H1 (cell line): Measurements from ENCODE around the gene RNF44. TPM values are rescaled to one million over a fixed set of nuclear protein-coding genes. Genes with fewer than 3 reads are reported as not detected.
A peak's percentile ranks its signal among the peaks of the same experiment; 100 is the strongest.

Source experiments
- CTCF ChIA-PET: fragments of 300-600 bp; sonication (Branson Sonifier 250); formaldehyde crosslinking; loops from one replicate; lab custom pipeline; 2021; ENCODE audit not compliant: partially characterized antibody; lab: Charles Lee
- POLR2A ChIA-PET: fragments of 300-600 bp; sonication (Branson Sonifier 250); formaldehyde crosslinking; loops from one replicate; lab custom pipeline; 2021; ENCODE audit warnings: inconsistent platforms; ENCODE audit not compliant: partially characterized antibody; lab: Charles Lee
- DNase-seq, 2 experiments: peaks; one replicate each; pipeline versions ENCODE4 v3.0.0 to v3.0.0-alpha.2; 2010 to 2022; ENCODE audit warnings: low spot score in 2 of 2, low read depth in 1 of 2, mixed read lengths in 1 of 2
- FAIRE-seq: peaks from 2 replicates; lab custom pipeline; 2011; peaks lifted over from hg19 to GRCh38; lab: Jason Lieb, UNC
- H2AFZ ChIP-seq: 2 replicates; pipeline ENCODE4 v1.8.1; 2012; ENCODE audit warnings: low read length, inconsistent platforms
- H2AK5ac ChIP-seq: 2 replicates; pipeline ENCODE4 v1.6.1; 2013; ENCODE audit warnings: low read depth, low read length
- H2BK120ac ChIP-seq: replicated peaks from 2 replicates; pipeline ENCODE3; 2013; ENCODE audit warnings: low read depth, low read length, inconsistent platforms
- H2BK12ac ChIP-seq: 2 replicates; pipeline ENCODE4 v1.6.1; 2013; ENCODE audit warnings: low read depth, low read length
- H2BK15ac ChIP-seq: 2 replicates; pipeline ENCODE4 v1.6.1; 2013; ENCODE audit warnings: low read length
- H2BK20ac ChIP-seq: 2 replicates; pipeline ENCODE4 v1.6.1; 2013; ENCODE audit warnings: low read length
- H2BK5ac ChIP-seq: 2 replicates; pipeline ENCODE4 v1.6.1; 2013; ENCODE audit warnings: low read depth, low read length
- H3K14ac ChIP-seq: 2 replicates; pipeline ENCODE4 v1.6.1; 2013; ENCODE audit warnings: inconsistent platforms; ENCODE audit not compliant: insufficient read length
- H3K18ac ChIP-seq: 2 replicates; pipeline ENCODE4 v1.6.1; 2013; ENCODE audit warnings: low read length; ENCODE audit errors: extremely low read depth
- H3K23ac ChIP-seq: 2 replicates; pipeline ENCODE4 v1.6.1; 2013; ENCODE audit warnings: inconsistent platforms; ENCODE audit not compliant: insufficient read length
- H3K23me2 ChIP-seq: 2 replicates; pipeline ENCODE4 v1.6.1; 2013; ENCODE audit warnings: low read depth, low read length
- H3K27ac ChIP-seq: 2 replicates; pipeline ENCODE4 v1.6.1; 2011; ENCODE audit warnings: low read depth, low read length, inconsistent platforms
- H3K27me3 ChIP-seq, 4 experiments: replicated peaks in 1 of 4; 1 replicate in 1 of 4; 2 replicates in 3 of 4; pipeline versions ENCODE4 v1.6.1 to v1.8.1; 2011 to 2013; ENCODE audit warnings: low read length in 3 of 4, mild to moderate bottlenecking in 3 of 4, inconsistent platforms in 2 of 4, mixed read lengths in 2 of 4, moderate library complexity in 1 of 4; ENCODE audit not compliant: control insufficient read depth in 3 of 4, insufficient read depth in 3 of 4; ENCODE audit errors: extremely low read depth in 1 of 4
- H3K36me3 ChIP-seq, 4 experiments: 2 replicates each; pipeline versions ENCODE4 v1.6.1 to v1.8.1; 2011 to 2013; ENCODE audit warnings: mild to moderate bottlenecking in 4 of 4, low read length in 3 of 4, moderate library complexity in 2 of 4, control low read depth in 1 of 4, inconsistent platforms in 1 of 4; ENCODE audit not compliant: insufficient read depth in 4 of 4, control insufficient read depth in 2 of 4
- H3K4ac ChIP-seq: replicated peaks from 2 replicates; pipeline ENCODE3; 2013; ENCODE audit warnings: low read length, low read depth, mixed read lengths, inconsistent platforms; ENCODE audit not compliant: insufficient read length
- H3K4me1 ChIP-seq, 4 experiments: replicated peaks in 1 of 4; 1 replicate in 1 of 4; 2 replicates in 3 of 4; pipeline versions ENCODE4 v1.6.1 to v1.8.1; 2011 to 2013; ENCODE audit warnings: low read length in 3 of 4, inconsistent platforms in 2 of 4, mixed read lengths in 1 of 4; ENCODE audit not compliant: insufficient read depth in 4 of 4, control insufficient read depth in 3 of 4
- H3K4me2 ChIP-seq, 2 experiments: 2 replicates each; pipeline versions ENCODE4 v1.6.1 to v1.8.1; 2011 to 2013; ENCODE audit warnings: low read depth in 2 of 2, low read length in 2 of 2, control low read depth in 1 of 2, inconsistent platforms in 1 of 2, mild to moderate bottlenecking in 1 of 2; ENCODE audit not compliant: insufficient read depth in 1 of 2
- H3K4me3 ChIP-seq, 4 experiments: fragments of 200-600, 300-600 bp in 1 of 4; sonication (generic), shearing (Covaris generic), sonication (Bioruptor Twin) in 1 of 4; 2 replicates each; pipeline versions ENCODE4 v1.5.1 to v1.8.1; 2011 to 2016; ENCODE audit warnings: low read length in 4 of 4, low read depth in 3 of 4, control low read depth in 2 of 4, inconsistent platforms in 2 of 4, mild to moderate bottlenecking in 2 of 4, mixed read lengths in 1 of 4, moderate library complexity in 1 of 4; ENCODE audit not compliant: insufficient read depth in 2 of 4; ENCODE audit errors: extremely low read depth in 1 of 4
- H3K56ac ChIP-seq: replicated peaks from 2 replicates; pipeline ENCODE3; 2013; ENCODE audit warnings: low read depth, mild to moderate bottlenecking, mixed read lengths, low read length, inconsistent platforms; ENCODE audit not compliant: insufficient read length
- H3K79me1 ChIP-seq: 2 replicates; pipeline ENCODE4 v1.6.1; 2013; ENCODE audit warnings: low read depth, low read length, control low read depth
- H3K79me2 ChIP-seq, 2 experiments: 2 replicates each; pipeline versions ENCODE4 v1.6.1 to v1.8.1; 2012 to 2013; ENCODE audit warnings: low read length in 2 of 2, mild to moderate bottlenecking in 2 of 2, inconsistent platforms in 1 of 2; ENCODE audit not compliant: insufficient read depth in 2 of 2, control insufficient read depth in 1 of 2
- H3K9ac ChIP-seq, 4 experiments: replicated peaks in 1 of 4; 1 replicate in 1 of 4; 2 replicates in 3 of 4; pipeline versions ENCODE4 v1.6.1 to v1.8.1; 2011 to 2013; ENCODE audit warnings: low read depth in 3 of 4, low read length in 3 of 4, control low read depth in 2 of 4, mild to moderate bottlenecking in 2 of 4, moderate library complexity in 2 of 4, inconsistent platforms in 1 of 4; ENCODE audit errors: extremely low read depth in 1 of 4
- H3K9me3 ChIP-seq, 2 experiments: 2 replicates each; pipeline versions ENCODE4 v1.6.1 to v1.8.1; 2012 to 2013; ENCODE audit warnings: mild to moderate bottlenecking in 2 of 2, moderate library complexity in 2 of 2, control low read depth in 1 of 2, inconsistent platforms in 1 of 2, low read depth in 1 of 2, low read length in 1 of 2, mixed read lengths in 1 of 2; ENCODE audit not compliant: insufficient read depth in 2 of 2
- H4K20me1 ChIP-seq, 2 experiments: replicated peaks in 1 of 2; 2 replicates each; pipeline versions ENCODE3 to v1.8.1; 2011 to 2013; ENCODE audit warnings: inconsistent platforms in 2 of 2, low read length in 2 of 2, mild to moderate bottlenecking in 1 of 2; ENCODE audit not compliant: insufficient read depth in 2 of 2, control insufficient read depth in 1 of 2
- H4K5ac ChIP-seq: 2 replicates; pipeline ENCODE4 v1.6.1; 2013; ENCODE audit warnings: low read length, low read depth, mixed read lengths, inconsistent platforms; ENCODE audit not compliant: insufficient read length
- H4K8ac ChIP-seq: 2 replicates; pipeline ENCODE4 v1.8.0; 2013; ENCODE audit warnings: mild to moderate bottlenecking, moderate library complexity, low read length, inconsistent platforms; ENCODE audit not compliant: insufficient read depth; ENCODE audit errors: extremely low read depth
- H4K91ac ChIP-seq: replicated peaks from 2 replicates; pipeline ENCODE3; 2013; ENCODE audit warnings: low read length, mixed read lengths, inconsistent platforms; ENCODE audit not compliant: insufficient read length
- ASH2L ChIP-seq: fragments of 200-600, 300-600 bp; sonication (generic); IDR thresholded peaks from one replicate; pipeline ENCODE4 v1.7.1; 2017; ENCODE audit warnings: low read length
- GTF2F1 ChIP-seq: IDR thresholded peaks from 2 replicates; pipeline ENCODE4 v1.6.1; 2012; ENCODE audit warnings: low read depth, low read length, improper control_type of control experiment, borderline replicate concordance
- KDM1A ChIP-seq: fragments of 200-600, 300-600 bp; sonication (generic); IDR thresholded peaks from 2 replicates; pipeline ENCODE4 v1.7.1; 2016; ENCODE audit warnings: mild to moderate bottlenecking, low read length, borderline replicate concordance
- PHF8 ChIP-seq: fragments of 200-600 bp; sonication (generic); conservative IDR thresholded peaks from 2 replicates; pipeline ENCODE4 v1.7.1; 2012; ENCODE audit warnings: low read depth, mild to moderate bottlenecking, inconsistent platforms, low read length, moderate library complexity
- SUZ12 ChIP-seq: fragments of 200-600 bp; sonication (generic); IDR thresholded peaks from 2 replicates; pipeline ENCODE4 v1.6.1; 2012; ENCODE audit warnings: mild to moderate bottlenecking, inconsistent platforms, low read length, moderate library complexity, mixed read lengths
- WGBS, 2 experiments: shearing (Covaris generic) in 1 of 2; methylation state at CpG; one replicate each; pipeline versions ENCODE4 v1.1.6 to v1.1.7; 2013 to 2015; ENCODE audit warnings: low lambda C conversion rate in 2 of 2, mixed read lengths in 2 of 2, inconsistent platforms in 1 of 2, low coverage in 1 of 2, missing lambda C conversion rate in 1 of 2; ENCODE audit not compliant: insufficient replicate concordance in 2 of 2, insufficient coverage in 1 of 2, insufficient read length in 1 of 2; ENCODE audit errors: extremely low coverage in 1 of 2, missing lambda C conversion rate in 1 of 2; 5-methylcytosine and 5-hydroxymethylcytosine counted together
- polyA plus RNA-seq, 7 experiments: library from polyadenylated mRNA; depleted of rRNA in 3 of 7; stranded (reverse) in 5 of 7; unstranded in 2 of 7; fragments of >200 nt in 5 of 7; fragments of 200-250 nt in 2 of 7; gene quantifications; 1 replicate in 5 of 7; 2 replicates in 1 of 7; 4 replicates in 1 of 7; pipeline versions ENCODE4 v1.2.1 to v1.2.3, GENCODE V29; 2011 to 2013; ENCODE audit warnings: missing spikeins in 2 of 7, mixed read lengths in 2 of 7
- total RNA-seq: library from RNA; stranded (reverse); fragmentation: NEBNext Ultra II Directional; extraction: Animal tissue kit (Norgen Biotek cat#: 25700); gene quantifications from 2 replicates; pipeline ENCODE4 v1.2.1, GENCODE V29; 2021
- TF ChIP-seq, protein P1 (sequence below): IDR thresholded peaks from 2 replicates; pipeline ENCODE4 v1.6.1; 2011; ENCODE audit warnings: low read length, improper control_type of control experiment

Gene RNF44
- total and polyA plus RNA-seq, 2 of the 8 experiments (the other 6 are each of a cell fraction or from before 2014, with no cell fraction given): 54.7 to 164 TPM

DNA sequence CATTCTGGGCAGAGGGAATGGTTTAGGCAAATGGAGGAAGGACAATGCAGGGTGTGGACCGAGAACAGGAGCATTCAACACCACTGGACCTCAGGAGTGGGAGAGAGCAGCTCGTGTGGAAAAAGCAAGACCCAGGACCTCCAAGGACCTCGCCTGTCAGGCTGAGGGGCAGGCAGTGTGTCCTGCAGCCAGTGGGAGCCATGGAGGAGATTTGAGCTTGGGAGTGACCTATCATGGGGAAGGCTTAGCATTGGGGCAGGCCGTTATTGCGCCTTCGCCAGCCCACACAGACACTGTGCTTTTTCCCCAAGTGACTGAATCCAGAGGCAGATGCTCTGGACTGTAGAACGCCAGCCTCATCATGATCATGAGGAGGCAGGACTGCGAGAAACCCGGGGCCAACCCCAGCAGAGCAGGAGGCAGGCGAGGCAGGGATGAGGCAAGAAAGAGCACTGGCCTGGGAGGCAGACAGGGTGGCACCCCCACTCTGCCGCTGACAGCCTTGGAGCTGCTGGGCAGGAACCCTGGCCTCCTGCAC, 15.2 kb upstream of the RNF44 start:
- Histone ChIP-seq H4K8ac (peak overlapping the region; percentile 63; the same call in 1 of the 2 replicates), H3K79me2 (no peaks in the 10 kb centered on the region), H3K4me3 (no peak overlapping the region), H3K27ac (no peak overlapping the region), H3K23me2 (no peaks in the 10 kb centered on the region), H3K79me1 (no peaks in the 10 kb centered on the region), H3K4ac (no peak overlapping the region), H3K23ac (no peak overlapping the region), H3K9me3 (no peaks in the 10 kb centered on the region), H3K56ac (no peak overlapping the region), H3K27me3 (no peaks in the 10 kb centered on the region), H2BK12ac (peak overlapping the region; percentile 19; the same call in 1 of the 2 replicates), H4K91ac (no peak overlapping the region), H2BK15ac (0 out of 2 replicates have a peak overlapping the region, but pooled peaks have one; percentile 29), H3K9ac (no peak overlapping the region), H2BK120ac (no peak overlapping the region), H3K4me2 (no peak overlapping the region), H2BK5ac (no peak overlapping the region), H3K36me3 (no peaks in the 10 kb centered on the region), H2AFZ (no peak overlapping the region), H4K5ac (no peak overlapping the region), H4K20me1 (no peaks in the 10 kb centered on the region), H2BK20ac (no peak overlapping the region; the same call in 1 of the 2 replicates), H3K18ac (peak overlapping the region; percentile 32; the same call in 1 of the 2 replicates), H3K14ac (no peak overlapping the region), H2AK5ac (no peak overlapping the region), H3K4me1 (peaks cover 0 to 11% (median 4%) of the 10 kb centered on the region in 4 experiments; a peak in 3 of 7 replicates)
- DNase-seq: no peak
- POLR2A ChIA-PET: interaction anchor here (3.9 to 6.9 kb wide), 2 partner anchors 9 to 16 kb away, joined by 22 to 63 read pairs; partner anchors contain the start of gene RNF44
- no peak for FAIRE-seq
- CTCF ChIA-PET: interaction anchor here (0.8 to 3.9 kb wide), 7 partner anchors 10 to 78 kb away, joined by 3 to 27 read pairs (median 4); partner anchors contain the start of genes EIF4E1B and SNCB
- no peak for TF ChIP-seq SUZ12
- no peak for TF ChIP-seq PHF8
- TF ChIP-seq ASH2L: no peak
- TF ChIP-seq, protein P1, sequence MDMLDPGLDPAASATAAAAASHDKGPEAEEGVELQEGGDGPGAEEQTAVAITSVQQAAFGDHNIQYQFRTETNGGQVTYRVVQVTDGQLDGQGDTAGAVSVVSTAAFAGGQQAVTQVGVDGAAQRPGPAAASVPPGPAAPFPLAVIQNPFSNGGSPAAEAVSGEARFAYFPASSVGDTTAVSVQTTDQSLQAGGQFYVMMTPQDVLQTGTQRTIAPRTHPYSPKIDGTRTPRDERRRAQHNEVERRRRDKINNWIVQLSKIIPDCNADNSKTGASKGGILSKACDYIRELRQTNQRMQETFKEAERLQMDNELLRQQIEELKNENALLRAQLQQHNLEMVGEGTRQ: no peak
- peak; percentile 57; the same call in 1 of the 2 replicates for TF ChIP-seq KDM1A
- no peak for TF ChIP-seq GTF2F1
- 89% methylated on average over 11 of the region's 11 CpGs; no CpG with 5 or more reads in 1 of the 2 experiments for WGBS, 2 experiments
